HepG2 (cell line): ENCODE results near the gene TMEM145. TPM values are rescaled to one million over a fixed set of nuclear protein-coding genes. Genes with fewer than 3 reads are reported as not detected.

ENCODE experiments used
- ATAC-seq: fragments of 200-7000 bp; cut with Tn5 transposase; 3 replicates; pipeline ENCODE4 v1.9.1; 2020; ENCODE audit warnings: mild to moderate bottlenecking, moderate library complexity
- BruUV-seq: library from RNA; stranded (reverse); fragments of 400-500 nt; replicated peaks from 2 replicates; lab custom pipeline; 2021; lab: Mats Ljungman, UMichigan
- CTCF ChIA-PET: fragments of 300-600 bp; formaldehyde crosslinking; extraction: SDS; loops from one replicate; lab custom pipeline; 2021; ENCODE audit warnings: low total read pairs, inconsistent platforms, low intra/inter-chr PET ratio; lab: Yijun Ruan, JAX
- POLR2A ChIA-PET: fragments of 350-600 bp; sonication (Branson Sonifier 250); formaldehyde crosslinking; loops from one replicate; lab custom pipeline; 2020; ENCODE audit warnings: antibody characterized with exemption, inconsistent platforms; lab: Yijun Ruan, JAX
- DNase-seq: peaks from one replicate; pipeline ENCODE4 v3.0.0-alpha.2; 2015; ENCODE audit warnings: low spot score
- FAIRE-seq: peaks from 3 replicates; lab custom pipeline; 2011; peaks lifted over from hg19 to GRCh38; lab: Jason Lieb, UNC
- H2AFZ ChIP-seq: one replicate; pipeline ENCODE4 v1.6.1; 2011; ENCODE audit warnings: low read length, inconsistent platforms
- H3K27ac ChIP-seq: fragments of 300-600 bp; 3 replicates; pipeline ENCODE4 v1.8.0; 2011; ENCODE audit warnings: mixed run types, mild to moderate bottlenecking, mixed read lengths, low read length, inconsistent platforms; ENCODE audit not compliant: insufficient read depth; ENCODE audit errors: extremely low read length
- H3K27me3 ChIP-seq, 2 experiments: fragments of 200-600 bp in 1 of 2; 2 replicates in 1 of 2; 3 replicates in 1 of 2; pipeline versions ENCODE4 v1.6.0 to v1.8.0; 2011; ENCODE audit warnings: low read length in 2 of 2, mild to moderate bottlenecking in 2 of 2, moderate library complexity in 2 of 2, inconsistent platforms in 1 of 2; ENCODE audit not compliant: insufficient read depth in 2 of 2, control insufficient read depth in 1 of 2
- H3K36me3 ChIP-seq, 2 experiments: fragments of 200-600 bp in 1 of 2; replicated peaks in 1 of 2; 2 replicates in 1 of 2; 3 replicates in 1 of 2; pipeline versions ENCODE4 v1.5.1 to v1.8.0; 2011; ENCODE audit warnings: low read length in 2 of 2, inconsistent platforms in 1 of 2; ENCODE audit not compliant: insufficient read depth in 2 of 2, control insufficient read depth in 1 of 2
- H3K4me1 ChIP-seq: 2 replicates; pipeline ENCODE4 v1.5.1; 2012; ENCODE audit warnings: low read length, inconsistent platforms; ENCODE audit not compliant: insufficient read depth
- H3K4me2 ChIP-seq: 2 replicates; pipeline ENCODE4 v1.6.0; 2011; ENCODE audit warnings: low read depth, low read length, inconsistent platforms
- H3K4me3 ChIP-seq, 3 experiments: fragments of 200-600 bp in 1 of 3; sonication (generic), shearing (Covaris generic) in 1 of 3; replicated peaks in 1 of 3; 2 replicates each; pipeline ENCODE4 v1.5.1; 2011 to 2016; ENCODE audit warnings: low read length in 3 of 3, inconsistent platforms in 2 of 3, low read depth in 2 of 3, mild to moderate bottlenecking in 2 of 3, control low read depth in 1 of 3, mixed read lengths in 1 of 3; ENCODE audit not compliant: insufficient read depth in 1 of 3
- H3K79me2 ChIP-seq: one replicate; pipeline ENCODE4 v1.6.1; 2011; ENCODE audit warnings: low read length, inconsistent platforms; ENCODE audit not compliant: insufficient read depth
- H3K9ac ChIP-seq: 2 replicates; pipeline ENCODE4 v1.6.0; 2011; ENCODE audit warnings: mild to moderate bottlenecking, low read depth, low read length, inconsistent platforms; ENCODE audit not compliant: insufficient read depth
- H3K9me3 ChIP-seq: 2 replicates; pipeline ENCODE4 v1.5.1; 2012; ENCODE audit warnings: mild to moderate bottlenecking, low read length
- H4K20me1 ChIP-seq: 2 replicates; pipeline ENCODE4 v1.6.0; 2011; ENCODE audit warnings: inconsistent platforms, mild to moderate bottlenecking, low read length, moderate library complexity; ENCODE audit not compliant: insufficient read depth
- BCL6 ChIP-seq: IDR thresholded peaks from 2 replicates; pipeline ENCODE4 v1.6.1; 2016; ENCODE audit warnings: missing genetic modification reagents, missing compliant biosample characterization
- BORCS8-MEF2B ChIP-seq: sonication (generic); formaldehyde crosslinking; IDR thresholded peaks from 2 replicates; pipeline ENCODE4 v1.8.0; 2022; ENCODE audit warnings: mild to moderate bottlenecking, missing genetic modification reagents
- FOSL1 ChIP-seq: sonication (generic); formaldehyde crosslinking; IDR thresholded peaks from 2 replicates; pipeline ENCODE4 v1.9.0; 2021; ENCODE audit warnings: missing genetic modification reagents, borderline replicate concordance
- GFI1 ChIP-seq: sonication (generic); formaldehyde crosslinking; IDR thresholded peaks from 2 replicates; pipeline ENCODE4 v1.5.0; 2020; ENCODE audit warnings: missing genetic modification reagents, mild to moderate bottlenecking, borderline replicate concordance
- GZF1 ChIP-seq: sonication (generic); formaldehyde crosslinking; IDR thresholded peaks from 2 replicates; pipeline ENCODE4 v1.5.1; 2020; ENCODE audit warnings: mild to moderate bottlenecking, missing genetic modification reagents
- HNRNPK ChIP-seq: fragments of 200-400 bp; formaldehyde crosslinking; IDR thresholded peaks from 2 replicates; pipeline ENCODE4 v1.6.1; 2018; ENCODE audit warnings: low read length, low read depth, moderate library complexity, mild to moderate bottlenecking; ENCODE audit not compliant: poor library complexity, severe bottlenecking
- IRF2 ChIP-seq: IDR thresholded peaks from 2 replicates; pipeline ENCODE4 v1.6.1; 2018; ENCODE audit warnings: missing genetic modification reagents, missing compliant biosample characterization
- MAF1 ChIP-seq: sonication (generic); formaldehyde crosslinking; IDR thresholded peaks from 2 replicates; pipeline ENCODE4 v1.5.0; 2020; ENCODE audit warnings: missing genetic modification reagents, borderline replicate concordance
- POLR2G ChIP-seq: fragments of 200-400 bp; formaldehyde crosslinking; IDR thresholded peaks from 2 replicates; pipeline ENCODE4 v1.6.1; 2018; ENCODE audit warnings: mild to moderate bottlenecking, low read depth, low read length, moderate library complexity
- SPEN ChIP-seq: sonication (generic); formaldehyde crosslinking; IDR thresholded peaks from 2 replicates; pipeline ENCODE4 v1.5.1; 2020; ENCODE audit warnings: low read depth, mild to moderate bottlenecking, missing genetic modification reagents
- ZBTB7B ChIP-seq: sonication (generic); formaldehyde crosslinking; IDR thresholded peaks from 2 replicates; pipeline ENCODE4 v1.4.0; 2020; ENCODE audit warnings: missing genetic modification reagents
- ZNF205 ChIP-seq: IDR thresholded peaks from 2 replicates; pipeline ENCODE4 v1.6.1; 2018; ENCODE audit warnings: missing biosample characterization, missing genetic modification reagents
- ZNF414 ChIP-seq: sonication (generic); formaldehyde crosslinking; IDR thresholded peaks from 2 replicates; pipeline ENCODE4 v1.5.0; 2020; ENCODE audit warnings: missing genetic modification reagents
- ZNF597 ChIP-seq: sonication (generic); formaldehyde crosslinking; IDR thresholded peaks from 2 replicates; pipeline ENCODE4 v1.5.0; 2020; ENCODE audit warnings: missing genetic modification reagents
- ZNF781 ChIP-seq: sonication (generic); formaldehyde crosslinking; IDR thresholded peaks from 2 replicates; pipeline ENCODE4 v1.5.1; 2020; ENCODE audit warnings: borderline replicate concordance, mild to moderate bottlenecking, missing genetic modification reagents; ENCODE audit errors: not compliant biosample characterization
- ZNF878 ChIP-seq: sonication (generic); formaldehyde crosslinking; IDR thresholded peaks from 2 replicates; pipeline ENCODE4 v1.8.1; 2023; ENCODE audit warnings: mild to moderate bottlenecking, missing genetic modification reagents, moderate library complexity
- in situ Hi-C: cut with HindIII; loops from 2 replicates; pipeline ENCODE4 v1.10.0; 2017; ENCODE audit warnings: low pct_unique_long_range_greater_than_20kb; ENCODE audit not compliant: extremely low pct_ligation_motif_present
- intact Hi-C: fragments of 100-400 bp; cut with micrococcal nuclease; formaldehyde crosslinking; loops from one replicate; pipeline ENCODE4 v1.10.0; 2022; ENCODE audit not compliant: unreplicated experiment
- polyA plus RNA-seq, 8 experiments: library from polyadenylated mRNA; depleted of rRNA in 3 of 8; stranded (reverse) in 7 of 8; unstranded in 1 of 8; fragments of >200 nt; fragmentation: Illumina TruSeq in 4 of 8; extraction: Trizol in 4 of 8; gene quantifications; 2 replicates each; pipeline versions ENCODE4 v1.2.1 to v1.2.3, GENCODE V29; 2011 to 2016; ENCODE audit warnings: low read depth in 4 of 8, missing spikeins in 1 of 8, mixed read lengths in 1 of 8; ENCODE audit not compliant: insufficient read depth in 1 of 8
- total RNA-seq, 5 experiments: library from RNA; depleted of rRNA; stranded (reverse); fragments of >200 nt; fragmentation: Illumina TruSeq; extraction: Trizol; gene quantifications; 2 replicates each; pipeline ENCODE4 v1.2.3, GENCODE V29; 2016; ENCODE audit warnings: low read depth in 1 of 5
- TF ChIP-seq, protein P1 (sequence below): sonication (generic); formaldehyde crosslinking; IDR thresholded peaks from 2 replicates; pipeline ENCODE4 v1.4.0; 2020; ENCODE audit warnings: missing genetic modification reagents, borderline replicate concordance

The TMEM145 gene
- total and polyA plus RNA-seq, 2 of the 13 experiments (the other 11 are each of a cell fraction or from before 2014, with no cell fraction given): 0.07 to 5.1 TPM

GRCh38 chr19:42326969-42327368, 13.9 kb downstream of the TMEM145 start:
- in situ Hi-C loops (no loop called here), intact Hi-C loops (no loop called here)
- peaks cover 0 to 3% of the 10 kb centered on the region in 2 experiments; a peak in 1 of 5 replicates for H3K27me3 ChIP-seq
- DNase-seq: no peak
- no TSS peak for BruUV-seq
- H4K20me1 ChIP-seq: no peaks in the 10 kb centered on the region
- FAIRE-seq: no peak
- H3K9ac ChIP-seq: peak overlapping the region; percentile 81; the same call in 1 of the 2 replicates
- H2AFZ ChIP-seq: no peak overlapping the region
- H3K4me3 ChIP-seq: peak overlapping the region in 1 of 3 experiments; percentile 92; a peak in 2 of 6 replicates
- no peak for ATAC-seq
- CTCF ChIA-PET: no interaction called here
- no peak overlapping the region for H3K27ac ChIP-seq
- H3K4me1 ChIP-seq: peaks cover 24% of the 10 kb centered on the region
- peaks cover 21% of the 10 kb centered on the region for H3K79me2 ChIP-seq
- H3K9me3 ChIP-seq: no peaks in the 10 kb centered on the region
- peak overlapping the region; percentile 98 for H3K4me2 ChIP-seq
- POLR2A ChIA-PET: no interaction called here
- TF ChIP-seq ZNF781 (no peak), ZNF414 (CRISPR knock-in tag) (no peak), HNRNPK (no peak), ZBTB7B (CRISPR knock-in tag) (no peak), ZNF205 (CRISPR knock-in tag) (no peak), POLR2G (no peak), ZNF878 (no peak), FOSL1 (CRISPR knock-in tag) (no peak), GZF1 (CRISPR knock-in tag) (no peak), BCL6 (CRISPR knock-in tag) (no peak), ZNF597 (CRISPR knock-in tag) (no peak), IRF2 (CRISPR knock-in tag) (no peak), GFI1 (CRISPR knock-in tag) (no peak), MAF1 (CRISPR knock-in tag) (no peak), BORCS8-MEF2B (CRISPR knock-in tag) (no peak), SPEN (no peak)
- TF ChIP-seq, protein P1, sequence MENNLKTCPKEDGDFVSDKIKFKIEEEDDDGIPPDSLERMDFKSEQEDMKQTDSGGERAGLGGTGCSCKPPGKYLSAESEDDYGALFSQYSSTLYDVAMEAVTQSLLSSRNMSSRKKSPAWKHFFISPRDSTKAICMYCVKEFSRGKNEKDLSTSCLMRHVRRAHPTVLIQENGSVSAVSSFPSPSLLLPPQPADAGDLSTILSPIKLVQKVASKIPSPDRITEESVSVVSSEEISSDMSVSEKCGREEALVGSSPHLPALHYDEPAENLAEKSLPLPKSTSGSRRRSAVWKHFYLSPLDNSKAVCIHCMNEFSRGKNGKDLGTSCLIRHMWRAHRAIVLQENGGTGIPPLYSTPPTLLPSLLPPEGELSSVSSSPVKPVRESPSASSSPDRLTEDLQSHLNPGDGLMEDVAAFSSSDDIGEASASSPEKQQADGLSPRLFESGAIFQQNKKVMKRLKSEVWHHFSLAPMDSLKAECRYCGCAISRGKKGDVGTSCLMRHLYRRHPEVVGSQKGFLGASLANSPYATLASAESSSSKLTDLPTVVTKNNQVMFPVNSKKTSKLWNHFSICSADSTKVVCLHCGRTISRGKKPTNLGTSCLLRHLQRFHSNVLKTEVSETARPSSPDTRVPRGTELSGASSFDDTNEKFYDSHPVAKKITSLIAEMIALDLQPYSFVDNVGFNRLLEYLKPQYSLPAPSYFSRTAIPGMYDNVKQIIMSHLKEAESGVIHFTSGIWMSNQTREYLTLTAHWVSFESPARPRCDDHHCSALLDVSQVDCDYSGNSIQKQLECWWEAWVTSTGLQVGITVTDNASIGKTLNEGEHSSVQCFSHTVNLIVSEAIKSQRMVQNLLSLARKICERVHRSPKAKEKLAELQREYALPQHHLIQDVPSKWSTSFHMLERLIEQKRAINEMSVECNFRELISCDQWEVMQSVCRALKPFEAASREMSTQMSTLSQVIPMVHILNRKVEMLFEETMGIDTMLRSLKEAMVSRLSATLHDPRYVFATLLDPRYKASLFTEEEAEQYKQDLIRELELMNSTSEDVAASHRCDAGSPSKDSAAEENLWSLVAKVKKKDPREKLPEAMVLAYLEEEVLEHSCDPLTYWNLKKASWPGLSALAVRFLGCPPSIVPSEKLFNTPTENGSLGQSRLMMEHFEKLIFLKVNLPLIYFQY (CRISPR knock-in tag): no peak
- H3K36me3 ChIP-seq: no peaks in the 10 kb centered on the region
